Stomach (tissue), 9 donors: ENCODE measurements around the gene EFEMP1. TPM values are rescaled to one million over a fixed set of nuclear protein-coding genes. Genes with fewer than 3 reads are reported as not detected.

Source experiments
- DNase-seq, 2 donors: peaks; one replicate each; pipeline versions ENCODE4 v3.0.0 to v3.0.0-alpha.2; 2013 to 2019
- H3K27ac ChIP-seq, 5 donors: fragments of 200-600 bp in 4 of 5; sonication (generic) in 4 of 5; one replicate each; pipeline ENCODE4 v1.5.1; 2013 to 2019; ENCODE audit warnings: mild to moderate bottlenecking in 1 of 5, moderate library complexity in 1 of 5
- H3K27me3 ChIP-seq, 3 donors: fragments of 200-600 bp; sonication (generic); one replicate each; pipeline ENCODE4 v1.5.1; 2017 to 2019; ENCODE audit warnings: mixed run types in 1 of 3
- H3K36me3 ChIP-seq, 4 donors: fragments of 200-600 bp; sonication (generic); 1 replicate in 3 of 4; 2 replicates in 1 of 4; pipeline ENCODE4 v1.5.1; 2016 to 2019
- H3K4me1 ChIP-seq, 4 donors: fragments of 200-600 bp; sonication (generic); one replicate each; pipeline ENCODE4 v1.5.1; 2016 to 2019
- H3K4me3 ChIP-seq, 4 donors: fragments of 200-600 bp; sonication (generic) in 3 of 4; one replicate each; pipeline ENCODE4 v1.5.1; 2016 to 2019; ENCODE audit warnings: mild to moderate bottlenecking in 1 of 4
- H3K9me3 ChIP-seq, 4 donors: fragments of 200-600 bp; sonication (generic); one replicate each; pipeline ENCODE4 v1.5.1; 2016 to 2019
- CTCF ChIP-seq, 7 experiments: fragments of 450-650 bp in 4 of 7; fragments of 200-600 bp in 3 of 7; sonication (generic) in 3 of 7; IDR thresholded peaks; one replicate each; pipeline ENCODE4 v1.5.1; 2016 to 2019; ENCODE audit warnings: antibody characterized with exemption in 7 of 7, control low read depth in 2 of 7, mild to moderate bottlenecking in 1 of 7
- EP300 ChIP-seq: sonication (generic); formaldehyde crosslinking; IDR thresholded peaks from one replicate; pipeline ENCODE4 v1.6.1; 2017; ENCODE audit warnings: antibody characterized with exemption
- POLR2A ChIP-seq, 4 donors: fragments of 450-650 bp; IDR thresholded peaks; one replicate each; pipeline ENCODE4 v1.6.1; 2016; ENCODE audit warnings: antibody characterized with exemption in 4 of 4, control low read depth in 2 of 4, mild to moderate bottlenecking in 1 of 4, moderate library complexity in 1 of 4
- POLR2AphosphoS5 ChIP-seq, 3 donors: sonication (generic); formaldehyde crosslinking; IDR thresholded peaks; one replicate each; pipeline ENCODE4 v1.6.1; 2016; ENCODE audit warnings: antibody characterized with exemption in 3 of 3
- WGBS, 5 donors: extraction: QIAGEN DNeasy Blood & Tissue Kit in 3 of 5; methylation state at CpG; one replicate each; pipeline versions ENCODE4 v1.1.5 to v1.1.7; 2013 to 2018; 5-methylcytosine and 5-hydroxymethylcytosine counted together
- intact Hi-C: fragments of 100-400 bp; cut with DNase I; formaldehyde crosslinking; loops from one replicate; pipeline ENCODE4 v1.15.1; 2023; ENCODE audit warnings: low total_unique reads
- polyA plus RNA-seq, 3 donors: library from polyadenylated mRNA; stranded (reverse); fragments of 200-250 nt; gene quantifications; one replicate each; pipeline ENCODE4 v1.2.3, GENCODE V29; 2013
- total RNA-seq, 5 donors: library from RNA; depleted of rRNA; stranded (reverse); fragments of >200 nt; gene quantifications; one replicate each; pipeline versions ENCODE4 v1.1.0 to v1.2.3, GENCODE V29; 2014 to 2016
- donor health status: healthy with polysubstance abuse.
- donor health status: Bipolar disorder and iron deficiency.
- donor health status: healthy.

EFEMP1 gene
- total and polyA plus RNA-seq, 8 donors = 18.4 to 131 (median 31.8) TPM

- Histone ChIP-seq H3K4me3 (no peak overlapping the region), H3K9me3 (no peaks in the 10 kb centered on the region), H3K27me3 (no peaks in the 10 kb centered on the region), H3K27ac (no peak overlapping the region), H3K4me1 (peaks cover 0 to 10% (median 2%) of the 10 kb centered on the region in 4 donors), H3K36me3 (no peaks in the 10 kb centered on the region)
- intact Hi-C loops = no loop called here
- TF ChIP-seq POLR2AphosphoS5 (IDR thresholded peaks at IDR 0.05) = no peak
- DNase-seq = no peak
These were observed 26.9 kb downstream of the EFEMP1 start for GRCh38 chr2:55896633-55897032.

GRCh38 chr2:55894720-55895119 lies 28.9 kb downstream of the EFEMP1 start:
- Histone ChIP-seq H3K4me3 (no peak overlapping the region), H3K27ac (no peak overlapping the region), H3K36me3 (no peaks in the 10 kb centered on the region), H3K9me3 (no peaks in the 10 kb centered on the region), H3K4me1 (peaks cover 0 to 15% (median 2%) of the 10 kb centered on the region in 4 donors), H3K27me3 (no peaks in the 10 kb centered on the region)
- intact Hi-C loops = no loop called here
- 80 to 93% (median 87%) methylated on average over 2 of the region's 2 CpGs for WGBS, 5 donors
- no peak for DNase-seq
- no peak for TF ChIP-seq EP300
- TF ChIP-seq CTCF (IDR thresholded peaks at IDR 0.05) = no peak
- no peak for TF ChIP-seq POLR2A (IDR thresholded peaks at IDR 0.05)
- TF ChIP-seq POLR2AphosphoS5 (IDR thresholded peaks at IDR 0.05) = no peak

GRCh38 chr2:55891671-55892094 lies 31.9 kb downstream of the EFEMP1 start:
- WGBS, 5 donors = 18 to 43% (median 31%) methylated on average over 2 of the region's 2 CpGs
- no peak for TF ChIP-seq EP300
- no peak for TF ChIP-seq CTCF (IDR thresholded peaks at IDR 0.05)
- no peak for TF ChIP-seq POLR2A (IDR thresholded peaks at IDR 0.05)
- no peak for TF ChIP-seq POLR2AphosphoS5 (IDR thresholded peaks at IDR 0.05)
- H3K4me3 ChIP-seq = no peak overlapping the region
- peak overlapping the region in 3 of 5 donors; percentile 41 to 63 (median 47) for H3K27ac ChIP-seq
- no peaks in the 10 kb centered on the region for H3K9me3 ChIP-seq
- intact Hi-C loops = no loop called here
- peak in 1 of 2 donors; percentile 3 for DNase-seq
- peaks cover 8 to 27% (median 13%) of the 10 kb centered on the region in 4 donors for H3K4me1 ChIP-seq
- no peaks in the 10 kb centered on the region for H3K36me3 ChIP-seq
- no peaks in the 10 kb centered on the region for H3K27me3 ChIP-seq

GRCh38 chr2:55888936-55889335 lies 34.6 kb downstream of the EFEMP1 start:
- H3K4me3 ChIP-seq = no peak overlapping the region
- no peaks in the 10 kb centered on the region for H3K9me3 ChIP-seq
- peak overlapping the region in 2 of 5 donors; percentile 49 to 73 for H3K27ac ChIP-seq
- no peaks in the 10 kb centered on the region for H3K27me3 ChIP-seq
- 71 to 92% (median 87%) methylated on average over 3 of the region's 3 CpGs for WGBS, 5 donors
- no peaks in the 10 kb centered on the region for H3K36me3 ChIP-seq
- H3K4me1 ChIP-seq = peaks cover 13 to 42% (median 20%) of the 10 kb centered on the region in 4 donors
- TF ChIP-seq POLR2A (IDR thresholded peaks at IDR 0.05) = no peak
- TF ChIP-seq POLR2AphosphoS5 (IDR thresholded peaks at IDR 0.05) = no peak
- no peak for TF ChIP-seq EP300
- no peak for TF ChIP-seq CTCF (IDR thresholded peaks at IDR 0.05)
- no peak for DNase-seq
- intact Hi-C loops = no loop called here

- intact Hi-C loops = no loop called here
- Histone ChIP-seq H3K27me3 (no peaks in the 10 kb centered on the region), H3K36me3 (no peaks in the 10 kb centered on the region), H3K4me3 (no peak overlapping the region), H3K27ac (peak overlapping the region in 4 of 5 donors; percentile 49 to 73 (median 58)), H3K9me3 (no peaks in the 10 kb centered on the region), H3K4me1 (peaks cover 13 to 51% (median 24%) of the 10 kb centered on the region in 4 donors)
- no peak for DNase-seq
- no peak for TF ChIP-seq POLR2AphosphoS5 (IDR thresholded peaks at IDR 0.05)
- no peak for TF ChIP-seq EP300
- no peak for TF ChIP-seq CTCF (IDR thresholded peaks at IDR 0.05)
- no peak for TF ChIP-seq POLR2A (IDR thresholded peaks at IDR 0.05)
- 49 to 71% (median 57%) methylated on average over 7 of the region's 7 CpGs for WGBS, 5 donors
These were observed 35.5 kb downstream of the EFEMP1 start for GRCh38 chr2:55887901-55888624.
